ENCODE measurements around the gene KRT75.

DNA sequence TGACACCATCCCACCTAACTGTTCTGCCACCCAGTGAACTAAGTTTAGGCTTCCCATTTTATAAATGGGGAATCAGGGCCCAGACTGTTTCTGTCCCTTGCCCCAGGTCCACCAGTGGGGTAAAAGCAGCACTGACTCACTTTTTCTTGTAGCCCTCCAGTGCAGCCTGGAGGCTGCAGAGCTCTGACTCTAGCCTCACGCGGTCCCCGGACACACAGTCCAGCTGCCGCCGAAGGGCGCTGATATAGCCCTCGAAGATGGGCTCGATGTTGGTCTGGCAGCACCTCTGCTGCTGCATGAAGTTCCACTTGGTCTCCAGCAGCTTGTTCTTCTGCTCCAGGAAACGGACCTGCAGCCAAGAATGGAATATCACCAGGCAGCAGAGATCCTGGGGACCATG, 30.6 kb downstream of the KRT75 start:
- TF ChIP-seq, protein P1, sequence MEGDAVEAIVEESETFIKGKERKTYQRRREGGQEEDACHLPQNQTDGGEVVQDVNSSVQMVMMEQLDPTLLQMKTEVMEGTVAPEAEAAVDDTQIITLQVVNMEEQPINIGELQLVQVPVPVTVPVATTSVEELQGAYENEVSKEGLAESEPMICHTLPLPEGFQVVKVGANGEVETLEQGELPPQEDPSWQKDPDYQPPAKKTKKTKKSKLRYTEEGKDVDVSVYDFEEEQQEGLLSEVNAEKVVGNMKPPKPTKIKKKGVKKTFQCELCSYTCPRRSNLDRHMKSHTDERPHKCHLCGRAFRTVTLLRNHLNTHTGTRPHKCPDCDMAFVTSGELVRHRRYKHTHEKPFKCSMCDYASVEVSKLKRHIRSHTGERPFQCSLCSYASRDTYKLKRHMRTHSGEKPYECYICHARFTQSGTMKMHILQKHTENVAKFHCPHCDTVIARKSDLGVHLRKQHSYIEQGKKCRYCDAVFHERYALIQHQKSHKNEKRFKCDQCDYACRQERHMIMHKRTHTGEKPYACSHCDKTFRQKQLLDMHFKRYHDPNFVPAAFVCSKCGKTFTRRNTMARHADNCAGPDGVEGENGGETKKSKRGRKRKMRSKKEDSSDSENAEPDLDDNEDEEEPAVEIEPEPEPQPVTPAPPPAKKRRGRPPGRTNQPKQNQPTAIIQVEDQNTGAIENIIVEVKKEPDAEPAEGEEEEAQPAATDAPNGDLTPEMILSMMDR (conservative IDR thresholded peaks at IDR 0.05) = no peak
- TF ChIP-seq ZFX (IDR thresholded peaks at IDR 0.05) = no peak
